Right lobe of liver (tissue), 4 donors: ENCODE measurements around the gene RPTOR.

Source experiments
- POLR2A ChIP-seq: fragments of 450-650 bp; IDR thresholded peaks from one replicate; pipeline ENCODE4 v1.6.1; 2017; ENCODE audit warnings: antibody characterized with exemption, mild to moderate bottlenecking
- TF ChIP-seq, protein P1 (sequence below), 4 donors: fragments of 200-600 bp in 3 of 4; fragments of 450-650 bp in 1 of 4; IDR thresholded peaks; one replicate each; pipeline versions ENCODE4 v1.5.1 to v1.8.0; 2016 to 2022; ENCODE audit warnings: antibody characterized with exemption in 4 of 4, mild to moderate bottlenecking in 2 of 4
- donor health status: DM: no; HTN: no; CAD: no.
- donor health status: DM: no; HTN: no; CAD: no.
- donor health status: DM: no; HTN: yes; CAD: no.

DNA sequence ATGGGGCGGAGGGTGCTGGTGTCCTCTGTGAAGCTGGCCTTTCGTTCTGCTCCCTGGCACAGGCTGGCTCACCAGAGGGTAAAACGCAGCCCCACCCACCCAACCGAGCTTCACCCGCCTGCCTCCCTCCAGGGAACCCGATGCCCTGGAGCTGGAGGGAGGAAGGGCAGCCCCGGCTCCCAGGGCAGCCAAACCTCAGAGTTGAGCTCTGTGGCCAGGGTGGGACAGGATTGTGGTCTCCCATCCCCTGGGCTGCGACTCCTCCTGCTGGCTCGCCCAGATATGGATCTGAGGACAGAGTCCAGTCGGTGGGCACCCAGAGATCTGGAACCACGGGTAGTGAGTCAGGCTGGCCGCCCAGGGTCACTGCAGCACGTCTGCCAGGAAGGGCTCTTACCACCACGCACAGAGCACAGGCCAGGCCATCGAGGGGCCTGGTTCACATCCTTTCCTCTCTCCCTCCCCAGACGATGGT, 404.4 kb downstream of the RPTOR start:
- TF ChIP-seq, protein P1, sequence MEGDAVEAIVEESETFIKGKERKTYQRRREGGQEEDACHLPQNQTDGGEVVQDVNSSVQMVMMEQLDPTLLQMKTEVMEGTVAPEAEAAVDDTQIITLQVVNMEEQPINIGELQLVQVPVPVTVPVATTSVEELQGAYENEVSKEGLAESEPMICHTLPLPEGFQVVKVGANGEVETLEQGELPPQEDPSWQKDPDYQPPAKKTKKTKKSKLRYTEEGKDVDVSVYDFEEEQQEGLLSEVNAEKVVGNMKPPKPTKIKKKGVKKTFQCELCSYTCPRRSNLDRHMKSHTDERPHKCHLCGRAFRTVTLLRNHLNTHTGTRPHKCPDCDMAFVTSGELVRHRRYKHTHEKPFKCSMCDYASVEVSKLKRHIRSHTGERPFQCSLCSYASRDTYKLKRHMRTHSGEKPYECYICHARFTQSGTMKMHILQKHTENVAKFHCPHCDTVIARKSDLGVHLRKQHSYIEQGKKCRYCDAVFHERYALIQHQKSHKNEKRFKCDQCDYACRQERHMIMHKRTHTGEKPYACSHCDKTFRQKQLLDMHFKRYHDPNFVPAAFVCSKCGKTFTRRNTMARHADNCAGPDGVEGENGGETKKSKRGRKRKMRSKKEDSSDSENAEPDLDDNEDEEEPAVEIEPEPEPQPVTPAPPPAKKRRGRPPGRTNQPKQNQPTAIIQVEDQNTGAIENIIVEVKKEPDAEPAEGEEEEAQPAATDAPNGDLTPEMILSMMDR (IDR thresholded peaks at IDR 0.05): no peak
- TF ChIP-seq POLR2A: no peak
